ENCODE measurements around the gene BHLHA15. TPM values are rescaled to one million over a fixed set of nuclear protein-coding genes. Genes with fewer than 3 reads are reported as not detected.

BHLHA15 gene
- total RNA-seq, 3 donors from 2014 or later = 0.59 to 2.3 TPM; not detected in 1

GRCh38 chr7:98165827-98166667 is 45.2 kb upstream of the BHLHA15 start:
- H3K27me3 ChIP-seq = no peaks in the 10 kb centered on the region
- no peak overlapping the region for H3K4me3 ChIP-seq
- H3K4me1 ChIP-seq = no peaks in the 10 kb centered on the region
- no peak overlapping the region for H3K27ac ChIP-seq
- DNase-seq (ENCODE audit: low spot score in 2 of 2) = no peak
- H3K36me3 ChIP-seq = no peaks in the 10 kb centered on the region
- intact Hi-C loops (cut with DNase I; ENCODE audit: low total_unique reads) = loop anchor here (10.0 kb wide), 1 partner anchor 141 kb away; no protein-coding TSS in a partner anchor
- H3K9me3 ChIP-seq = no peaks in the 10 kb centered on the region
- TF ChIP-seq POLR2A (IDR thresholded peaks at IDR 0.05) (no peak), POLR2AphosphoS5 (IDR thresholded peaks at IDR 0.05) (no peak), CTCF (IDR thresholded peaks at IDR 0.05) (peak in 2 of 3 donors; percentile 23 to 27)

GRCh38 chr7:98166668-98166970 is 44.6 kb upstream of the BHLHA15 start:
- no peak for TF ChIP-seq CTCF (IDR thresholded peaks at IDR 0.05)
- no peak for TF ChIP-seq POLR2A (IDR thresholded peaks at IDR 0.05)
- TF ChIP-seq POLR2AphosphoS5 (IDR thresholded peaks at IDR 0.05) = no peak
- Histone ChIP-seq H3K4me1 (no peaks in the 10 kb centered on the region), H3K4me3 (no peak overlapping the region), H3K27me3 (no peaks in the 10 kb centered on the region), H3K9me3 (no peaks in the 10 kb centered on the region), H3K36me3 (no peaks in the 10 kb centered on the region), H3K27ac (no peak overlapping the region)
- intact Hi-C loops (cut with DNase I; ENCODE audit: low total_unique reads) = loop anchor here (10.0 kb wide), 1 partner anchor 142 kb away; no protein-coding TSS in a partner anchor
- DNase-seq (ENCODE audit: low spot score in 2 of 2) = no peak

GRCh38 chr7:98167653-98168052 is 43.6 kb upstream of the BHLHA15 start:
- Histone ChIP-seq H3K27ac (no peak overlapping the region), H3K4me1 (no peaks in the 10 kb centered on the region), H3K36me3 (no peaks in the 10 kb centered on the region), H3K27me3 (no peaks in the 10 kb centered on the region), H3K9me3 (no peaks in the 10 kb centered on the region), H3K4me3 (no peak overlapping the region)
- no peak for TF ChIP-seq POLR2A (IDR thresholded peaks at IDR 0.05)
- TF ChIP-seq POLR2AphosphoS5 (IDR thresholded peaks at IDR 0.05) = no peak
- no peak for TF ChIP-seq CTCF (IDR thresholded peaks at IDR 0.05)
- intact Hi-C loops (cut with DNase I; ENCODE audit: low total_unique reads) = loop anchor here (10.0 kb wide), 1 partner anchor 143 kb away; no protein-coding TSS in a partner anchor
- no peak for DNase-seq (ENCODE audit: low spot score in 2 of 2)

GRCh38 chr7:98168181-98168903 is 42.9 kb upstream of the BHLHA15 start:
- Histone ChIP-seq H3K9me3 (no peaks in the 10 kb centered on the region), H3K27me3 (no peaks in the 10 kb centered on the region), H3K4me1 (no peaks in the 10 kb centered on the region), H3K4me3 (no peak overlapping the region), H3K27ac (no peak overlapping the region), H3K36me3 (no peaks in the 10 kb centered on the region)
- intact Hi-C loops (cut with DNase I; ENCODE audit: low total_unique reads) = loop anchor here (10.0 kb wide), 1 partner anchor 144 kb away; no protein-coding TSS in a partner anchor
- DNase-seq (ENCODE audit: low spot score in 2 of 2) = peak in 1 of 2 donors; percentile 56
- peak; percentile 33 to 88 (median 85) for TF ChIP-seq CTCF (IDR thresholded peaks at IDR 0.05)
- no peak for TF ChIP-seq POLR2AphosphoS5 (IDR thresholded peaks at IDR 0.05)
- no peak for TF ChIP-seq POLR2A (IDR thresholded peaks at IDR 0.05)

Data from breast epithelium (tissue), 4 donors.